ENCODE results near the gene SUPT20H.

SUPT20H gene

DNA sequence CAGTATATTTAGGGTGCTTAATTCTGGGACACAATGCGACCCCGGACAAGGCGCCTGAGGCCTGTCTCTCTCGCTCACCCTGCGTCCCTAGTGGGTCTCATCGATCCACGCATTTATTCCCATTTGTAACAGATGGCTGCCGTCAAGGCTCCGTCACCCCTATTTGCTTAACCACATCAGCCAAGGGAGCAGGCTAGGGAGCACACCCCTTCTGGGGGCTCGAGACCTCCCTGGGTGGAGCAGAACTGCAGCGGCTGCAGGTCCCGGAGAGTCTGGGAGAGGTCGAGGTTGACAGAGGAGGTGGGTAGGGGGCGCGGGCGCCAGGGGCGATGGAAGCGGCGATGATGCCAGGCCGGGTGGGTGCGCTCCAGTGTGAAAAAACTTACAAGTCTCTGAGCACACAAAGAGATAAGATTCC is 60.9 kb downstream of the SUPT20H start:
- no peak for DNase-seq

DNA sequence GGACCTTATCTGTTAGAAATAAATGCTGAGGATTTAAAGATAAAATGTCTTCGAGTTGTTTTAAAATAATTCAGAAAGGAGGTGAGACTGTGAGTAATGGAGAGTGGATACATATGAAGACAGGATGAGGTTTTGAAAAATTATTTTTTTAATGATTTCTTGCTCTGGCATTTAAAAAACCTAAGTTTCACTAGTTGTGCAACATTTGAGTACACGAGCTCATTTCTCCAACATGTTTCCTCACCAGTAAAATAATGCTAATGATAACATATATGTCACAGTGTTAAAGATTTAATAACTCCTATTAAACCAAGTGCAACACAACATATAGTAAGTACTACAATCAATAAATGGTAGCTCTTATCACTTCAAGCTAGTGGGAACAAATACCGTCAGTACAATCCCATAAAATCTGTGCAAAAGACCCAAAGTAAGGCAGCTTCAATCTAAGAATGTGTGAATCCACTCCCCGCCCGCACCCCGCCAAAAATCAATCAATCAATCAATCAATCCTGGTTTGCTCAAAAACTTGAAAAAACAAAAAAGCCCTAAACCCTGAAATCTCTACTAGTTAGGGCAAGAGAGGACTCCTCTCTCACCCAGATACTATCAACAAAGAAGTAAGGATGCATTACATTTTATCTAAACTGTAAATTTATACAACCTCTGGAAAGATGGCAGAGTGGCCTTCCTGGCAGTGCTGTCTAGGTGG is 61.6 kb downstream of the SUPT20H start:
- no peak for DNase-seq

DNA sequence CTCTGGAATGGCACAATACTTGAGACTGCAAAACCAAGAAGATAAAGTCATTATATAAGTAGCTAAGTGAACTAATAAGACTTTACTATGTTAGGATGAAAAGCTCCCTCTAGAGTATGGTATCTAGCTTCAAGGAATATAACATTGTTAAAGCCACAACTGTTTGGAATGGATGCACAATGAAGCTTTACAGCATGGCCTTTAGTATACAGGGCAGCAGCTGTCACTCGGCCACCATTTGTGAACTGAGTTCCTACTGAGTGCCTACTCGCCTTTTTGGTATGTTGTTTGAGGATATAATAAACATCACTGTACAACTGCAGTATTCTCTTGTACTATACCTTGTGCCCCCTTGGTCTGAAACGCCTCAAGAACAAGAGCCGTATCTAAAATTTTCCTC is 67.1 kb downstream of the SUPT20H start:
- no peak for DNase-seq

DNA sequence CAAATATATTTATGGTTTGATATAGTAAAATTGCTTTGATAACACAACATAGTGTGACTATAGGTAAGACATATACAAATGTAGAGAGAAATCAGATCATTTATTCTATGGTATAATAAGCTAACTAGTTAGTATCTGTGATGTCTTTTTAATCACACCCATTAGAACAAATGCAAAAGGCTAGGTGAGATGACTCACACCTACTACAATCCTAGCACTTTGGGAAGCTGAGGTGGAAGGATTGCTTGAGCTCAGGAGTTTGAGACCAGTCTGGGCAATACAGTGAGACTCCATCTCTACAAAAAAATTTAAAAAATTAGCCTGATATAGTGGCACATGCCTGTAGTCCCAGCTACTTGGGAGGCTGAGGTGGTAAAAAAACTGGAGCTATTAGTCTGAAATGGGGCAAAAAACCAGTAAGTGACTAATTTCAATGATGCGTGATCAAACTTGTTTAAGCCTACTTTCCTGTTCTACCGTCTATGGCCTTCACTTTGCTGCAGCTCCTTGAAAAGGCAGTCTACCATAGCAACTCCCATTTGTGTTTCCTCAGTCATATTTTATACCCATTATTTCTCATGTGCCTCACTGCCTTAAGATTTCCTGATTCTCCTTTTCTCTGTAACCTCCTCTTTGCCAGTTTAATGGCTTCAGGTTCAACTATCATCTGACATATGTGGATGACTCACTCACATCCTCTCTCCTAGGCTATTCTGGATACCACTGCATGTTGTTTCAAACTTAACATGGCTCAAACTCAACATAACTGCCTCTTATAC is 72.8 kb downstream of the SUPT20H start:
- no peak for DNase-seq

GRCh38 chr13:36981156-36981743 is 78.2 kb downstream of the SUPT20H start:
- DNase-seq: peak; percentile 8

- no peak for DNase-seq
These were observed 80.0 kb downstream of the SUPT20H start for GRCh38 chr13:36979361-36980050.

DNA sequence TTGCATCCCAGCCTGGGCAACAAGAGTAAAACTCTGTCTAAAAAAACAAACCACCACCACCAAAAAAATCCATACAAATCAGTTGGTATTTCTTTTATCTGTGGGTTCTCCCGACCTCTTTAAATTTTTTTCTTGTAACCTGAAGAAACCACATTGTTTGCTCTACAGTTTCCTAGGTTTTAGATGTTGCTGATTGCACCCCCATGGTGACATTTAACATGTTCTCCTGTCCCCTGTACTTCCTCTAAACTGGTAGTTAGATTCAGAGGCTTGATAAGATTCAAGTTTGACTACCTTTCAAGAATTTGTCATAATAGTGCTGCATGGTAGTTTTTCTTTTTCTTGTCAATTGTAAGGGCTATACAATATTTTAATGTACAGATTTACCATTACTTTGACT is 84.3 kb downstream of the SUPT20H start:
- no peak for DNase-seq

DNA sequence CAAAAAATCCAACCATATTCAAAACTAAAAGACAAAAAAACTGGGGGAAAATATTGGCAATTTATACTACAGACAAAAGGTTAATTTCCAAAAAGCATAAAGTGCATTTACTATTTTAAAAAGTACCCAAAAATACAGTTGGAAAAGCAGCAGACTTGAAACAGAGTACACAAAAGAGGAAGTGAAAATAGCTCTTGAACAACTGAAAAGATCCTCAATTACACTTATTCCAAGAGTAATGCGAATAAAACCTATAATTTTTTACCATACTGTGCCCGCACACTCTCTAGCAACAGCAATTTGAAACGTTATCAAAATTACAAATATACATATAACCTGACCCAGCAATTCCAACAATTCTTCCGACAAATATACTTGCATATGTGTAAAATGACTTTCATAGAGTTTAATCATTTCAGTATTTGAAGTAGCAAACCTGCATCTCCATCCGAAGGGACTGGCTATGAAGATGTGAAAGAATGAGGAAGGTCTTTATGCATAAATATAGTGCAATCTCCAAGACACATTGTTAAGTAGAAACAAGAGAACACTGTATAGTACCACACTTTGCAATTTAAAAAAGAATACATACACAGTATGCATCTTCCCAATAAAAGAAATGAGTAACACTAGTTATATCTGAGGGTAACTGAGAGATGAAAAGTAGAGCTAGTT is 85.7 kb downstream of the SUPT20H start:
- DNase-seq: no peak

GRCh38 chr13:36973009-36973408 is 86.5 kb downstream of the SUPT20H start:
- no peak for DNase-seq

- DNase-seq: no peak
These were observed 93.1 kb downstream of the SUPT20H start for GRCh38 chr13:36966404-36966803.

- no peak for DNase-seq
These were observed 93.7 kb downstream of the SUPT20H start for GRCh38 chr13:36965767-36966166.

DNA sequence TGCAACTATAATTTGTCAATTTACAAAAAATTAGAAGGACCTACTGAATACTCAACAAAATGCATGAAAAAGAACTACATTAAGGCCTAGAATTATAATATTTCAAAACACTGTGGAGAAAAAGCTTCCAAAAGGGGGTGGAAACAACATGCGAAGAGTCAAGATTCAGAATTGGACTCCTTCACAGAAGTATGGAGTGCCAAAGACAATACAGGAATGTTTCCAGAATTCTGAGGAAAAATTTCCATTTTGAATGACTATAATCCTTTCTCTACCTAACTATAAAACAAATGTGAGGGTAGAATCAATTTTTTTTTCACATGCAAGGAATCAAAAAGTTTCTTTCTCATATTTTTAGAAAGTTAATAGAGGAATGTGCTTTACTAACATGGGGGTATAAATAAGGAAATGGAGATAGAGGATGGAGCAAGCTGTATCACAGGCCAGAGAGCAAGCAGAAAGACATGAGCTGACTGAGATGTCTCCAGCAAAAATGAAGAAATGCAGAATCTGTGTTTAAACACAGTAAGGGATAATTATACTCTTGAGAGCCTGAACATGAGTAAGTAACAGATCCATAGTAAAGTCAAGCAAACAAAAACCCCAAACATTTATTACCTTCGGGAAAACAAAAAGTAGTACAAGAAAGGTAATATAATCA is 99.9 kb downstream of the SUPT20H start:
- DNase-seq: no peak

Measured in CD4-positive, alpha-beta T cell treated with Interleukin-4 for 4 hours (primary cell).